Measurements from ENCODE around the gene RARS1. TPM values are rescaled to one million over a fixed set of nuclear protein-coding genes. Genes with fewer than 3 reads are reported as not detected.

Gene RARS1
- total RNA-seq, 2 donors from 2014 or later, result 98.9 to 109 TPM

DNA sequence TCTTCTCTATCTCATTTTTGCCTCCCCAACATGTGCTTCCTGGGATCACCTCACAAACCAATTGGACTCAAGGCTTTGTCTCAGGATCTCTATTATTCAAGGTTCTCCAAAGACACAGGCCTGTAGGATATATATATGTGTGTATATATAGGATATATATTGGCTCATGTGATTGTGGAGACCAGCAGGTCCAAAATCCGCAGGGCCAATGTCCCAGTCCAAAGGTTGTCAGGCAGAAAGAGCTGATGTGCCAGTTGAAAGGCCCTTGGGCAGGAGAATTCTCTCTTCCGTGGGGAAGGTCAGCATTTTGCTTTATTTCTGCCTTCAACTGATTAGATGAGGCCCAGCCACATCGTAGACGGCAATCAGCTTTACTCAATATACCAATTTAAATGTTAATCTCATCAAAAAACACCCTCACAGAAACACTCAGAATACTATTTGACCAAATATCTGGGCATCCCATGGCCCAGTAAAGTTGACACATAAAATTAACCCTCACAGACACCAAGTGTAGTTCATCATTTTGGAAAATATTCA, 41.6 kb downstream of the RARS1 start:
- TF ChIP-seq CTCF (conservative IDR thresholded peaks at IDR 0.05), result no peak
- Histone ChIP-seq H3K4me3 (ENCODE audit: low read length) (no peak overlapping the region), H3K4me1 (ENCODE audit: control insufficient read depth, insufficient read depth, low read length) (no peaks in the 10 kb centered on the region), H3K27me3 (ENCODE audit: control insufficient read depth, insufficient read depth, low read length, poor library complexity, severe bottlenecking) (peaks cover 41% of the 10 kb centered on the region), H3K27ac (ENCODE audit: low read depth, low read length) (no peak overlapping the region), H3K9ac (ENCODE audit: extremely low read depth, low read length, poor library complexity, severe bottlenecking) (no peak overlapping the region), H3K36me3 (ENCODE audit: control insufficient read depth, insufficient read depth, low read length) (no peaks in the 10 kb centered on the region), H3K9me3 (ENCODE audit: control insufficient read depth, low read length) (no peaks in the 10 kb centered on the region)
- H3K9me3 Mint-ChIP-seq, result peaks cover 2% of the 10 kb centered on the region
- peaks cover 7% of the 10 kb centered on the region for H3K36me3 Mint-ChIP-seq (ENCODE audit: low read depth)
- 78 to 79% methylated on average over 4 of the region's 4 CpGs for WGBS, 2 experiments (ENCODE audit: insufficient coverage in 1 of 2, insufficient read length in 1 of 2)
- H3K27ac Mint-ChIP-seq, result no peak overlapping the region
- H3K4me1 Mint-ChIP-seq, result no peaks in the 10 kb centered on the region
- peaks cover 37% of the 10 kb centered on the region for H3K27me3 Mint-ChIP-seq (ENCODE audit: insufficient read depth)
- no peak for DNase-seq
- no peak overlapping the region for H3K4me3 Mint-ChIP-seq

GRCh38 chr5:168528521-168529373, 42.5 kb downstream of the RARS1 start, which contains the start of gene FBLL1:
Gene FBLL1 (plus strand): TSS chr5:168529305. CDS start chr5:168529505, 200 bp downstream.
- H3K36me3 Mint-ChIP-seq (ENCODE audit: low read depth), result peaks cover 2% of the 10 kb centered on the region
- WGBS, 2 experiments (ENCODE audit: insufficient coverage in 1 of 2, insufficient read length in 1 of 2), result 14 to 33% methylated on average over 12 to 38 of the region's 38 CpGs
- peak within 1 kb of the TSS; percentile 57 for H3K4me3 Mint-ChIP-seq
- H3K27ac Mint-ChIP-seq, result no peak within 1 kb of the TSS
- DNase-seq, result peak; percentile 92
- peaks cover 2% of the 10 kb centered on the region for H3K9me3 Mint-ChIP-seq
- H3K4me3 ChIP-seq (ENCODE audit: low read length), result peak within 1 kb of the TSS; percentile 77
- H3K27ac ChIP-seq (ENCODE audit: low read depth, low read length), result no peak within 1 kb of the TSS
- H3K4me1 ChIP-seq (ENCODE audit: control insufficient read depth, insufficient read depth, low read length), result no peaks in the 10 kb centered on the region
- peaks cover 41% of the 10 kb centered on the region for H3K27me3 ChIP-seq (ENCODE audit: control insufficient read depth, insufficient read depth, low read length, poor library complexity, severe bottlenecking)
- H3K9ac ChIP-seq (ENCODE audit: extremely low read depth, low read length, poor library complexity, severe bottlenecking), result no peak within 1 kb of the TSS
- peaks cover 37% of the 10 kb centered on the region for H3K27me3 Mint-ChIP-seq (ENCODE audit: insufficient read depth)
- no peaks in the 10 kb centered on the region for H3K36me3 ChIP-seq (ENCODE audit: control insufficient read depth, insufficient read depth, low read length)
- TF ChIP-seq CTCF (conservative IDR thresholded peaks at IDR 0.05), result no peak
- no peaks in the 10 kb centered on the region for H3K9me3 ChIP-seq (ENCODE audit: control insufficient read depth, low read length)
- no peaks in the 10 kb centered on the region for H3K4me1 Mint-ChIP-seq

DNA sequence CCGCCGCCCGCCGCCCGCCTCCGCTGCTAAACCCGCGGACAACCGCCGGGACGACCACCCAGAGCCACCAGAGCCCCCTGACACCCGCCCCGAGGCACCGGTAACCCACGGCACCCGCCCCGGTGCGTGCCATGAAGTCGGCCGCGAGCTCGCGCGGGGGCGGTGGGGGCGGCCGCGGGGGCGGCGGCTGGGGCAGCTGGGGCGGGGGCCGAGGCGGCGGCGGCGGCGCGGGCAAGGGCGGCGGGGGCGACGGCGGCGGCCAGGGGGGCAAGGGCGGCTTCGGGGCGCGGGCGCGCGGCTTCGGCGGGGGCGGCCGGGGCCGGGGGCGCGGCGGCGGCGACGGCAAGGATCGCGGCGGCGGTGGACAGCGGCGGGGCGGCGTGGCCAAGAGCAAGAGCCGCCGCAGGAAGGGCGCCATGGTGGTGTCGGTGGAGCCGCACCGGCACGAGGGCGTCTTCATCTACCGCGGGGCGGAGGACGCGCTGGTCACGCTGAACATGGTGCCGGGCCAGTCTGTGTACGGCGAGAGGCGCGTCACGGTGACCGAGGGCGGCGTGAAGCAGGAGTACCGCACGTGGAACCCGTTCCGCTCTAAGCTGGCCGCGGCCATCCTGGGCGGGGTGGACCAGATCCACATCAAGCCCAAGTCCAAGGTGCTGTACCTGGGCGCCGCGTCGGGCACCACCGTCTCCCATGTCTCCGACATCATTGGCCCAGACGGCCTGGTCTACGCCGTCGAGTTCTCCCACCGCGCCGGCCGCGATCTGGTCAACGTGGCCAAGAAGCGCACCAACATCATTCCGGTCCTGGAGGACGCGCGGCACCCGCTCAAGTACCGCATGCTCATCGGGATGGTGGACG, 43.3 kb downstream of the RARS1 start:
- Mint-ChIP-seq H3K36me3 (ENCODE audit: low read depth) (no peaks in the 10 kb centered on the region), H3K4me3 (peak overlapping the region; percentile 57), H3K27me3 (ENCODE audit: insufficient read depth) (peaks cover 37% of the 10 kb centered on the region), H3K9me3 (peaks cover 2% of the 10 kb centered on the region), H3K27ac (no peak overlapping the region), H3K4me1 (no peaks in the 10 kb centered on the region)
- peak; percentile 69 for DNase-seq
- 25 to 65% methylated on average over 48 to 125 of the region's 125 CpGs for WGBS, 2 experiments (ENCODE audit: insufficient coverage in 1 of 2, insufficient read length in 1 of 2)
- TF ChIP-seq CTCF (conservative IDR thresholded peaks at IDR 0.05), result no peak
- Histone ChIP-seq H3K4me3 (ENCODE audit: low read length) (no peak overlapping the region), H3K27me3 (ENCODE audit: control insufficient read depth, insufficient read depth, low read length, poor library complexity, severe bottlenecking) (peaks cover 41% of the 10 kb centered on the region), H3K27ac (ENCODE audit: low read depth, low read length) (no peak overlapping the region), H3K36me3 (ENCODE audit: control insufficient read depth, insufficient read depth, low read length) (no peaks in the 10 kb centered on the region), H3K9ac (ENCODE audit: extremely low read depth, low read length, poor library complexity, severe bottlenecking) (no peak overlapping the region), H3K4me1 (ENCODE audit: control insufficient read depth, insufficient read depth, low read length) (no peaks in the 10 kb centered on the region), H3K9me3 (ENCODE audit: control insufficient read depth, low read length) (no peaks in the 10 kb centered on the region)

Measured in endodermal cell (in vitro differentiated cells).